Panc1 (cell line): ENCODE data around the gene UNC50. TPM values are rescaled to one million over a fixed set of nuclear protein-coding genes. Genes with fewer than 3 reads are reported as not detected.

ENCODE experiments used
- ATAC-seq: fragments of 200-7000 bp; cut with Tn5 transposase; 2 replicates; pipeline ENCODE4 v1.9.1; 2020; ENCODE audit warnings: mild to moderate bottlenecking, moderate library complexity
- BruUV-seq: library from RNA; stranded (reverse); fragments of 400-500 nt; replicated peaks from 2 replicates; lab custom pipeline; 2021; lab: Mats Ljungman, UMichigan
- CTCF ChIA-PET: fragments of 300-600 bp; sonication (Branson Sonifier 250); formaldehyde crosslinking; loops from one replicate; lab custom pipeline; 2022; ENCODE audit warnings: antibody characterized with exemption; lab: Charles Lee
- POLR2A ChIA-PET: fragments of 300-600 bp; sonication (Branson Sonifier 250); formaldehyde crosslinking; loops from one replicate; lab custom pipeline; 2022; ENCODE audit warnings: antibody characterized with exemption; lab: Charles Lee
- DNase-seq: peaks from one replicate; pipeline ENCODE4 v3.0.0-alpha.2; 2010; ENCODE audit warnings: low read depth, low spot score
- H3K27ac ChIP-seq: 2 replicates; pipeline ENCODE4 v1.5.1; 2011; ENCODE audit warnings: mild to moderate bottlenecking, low read length, inconsistent platforms
- H3K27me3 ChIP-seq: fragments of 200-500 bp; sonication (Bioruptor generic); 2 replicates; pipeline ENCODE4 v1.6.0; 2014; ENCODE audit warnings: low read length, inconsistent platforms; ENCODE audit not compliant: control insufficient read depth, insufficient read depth
- H3K36me3 ChIP-seq: fragments of 200-500 bp; sonication (Bioruptor generic); 2 replicates; pipeline ENCODE4 v1.5.1; 2014; ENCODE audit warnings: inconsistent platforms, mild to moderate bottlenecking, low read length, moderate library complexity; ENCODE audit not compliant: control insufficient read depth, insufficient read depth
- H3K4me1 ChIP-seq: 2 replicates; pipeline ENCODE4 v1.5.1; 2011; ENCODE audit warnings: inconsistent platforms, mild to moderate bottlenecking, low read length, moderate library complexity; ENCODE audit not compliant: control insufficient read depth, insufficient read depth
- H3K4me3 ChIP-seq, 2 experiments: 2 replicates each; pipeline ENCODE4 v1.5.1; 2011 to 2012; ENCODE audit warnings: low read depth in 2 of 2, low read length in 2 of 2, mild to moderate bottlenecking in 2 of 2, inconsistent platforms in 1 of 2, moderate library complexity in 1 of 2
- H3K9me3 ChIP-seq: fragments of 200-500 bp; sonication (Bioruptor generic); 2 replicates; pipeline ENCODE4 v1.5.1; 2014; ENCODE audit warnings: low read depth, mild to moderate bottlenecking, inconsistent platforms, low read length, moderate library complexity; ENCODE audit not compliant: control insufficient read depth, insufficient read depth
- POLR2AphosphoS5 ChIP-seq: IDR thresholded peaks from 2 replicates; pipeline ENCODE4 v1.6.1; 2012; ENCODE audit warnings: mild to moderate bottlenecking, low read depth, low read length, moderate library complexity
- SIN3A ChIP-seq: IDR thresholded peaks from 2 replicates; pipeline ENCODE4 v1.6.1; 2012; ENCODE audit warnings: low read depth, mild to moderate bottlenecking, low read length, moderate library complexity, borderline replicate concordance; ENCODE audit not compliant: insufficient read depth
- TCF7L2 ChIP-seq: IDR thresholded peaks from 2 replicates; pipeline ENCODE4 v1.6.1; 2011; ENCODE audit warnings: mild to moderate bottlenecking, low read depth, low read length, inconsistent platforms
- in situ Hi-C: cut with HindIII; loops from 2 replicates; pipeline ENCODE4 v1.10.0; 2016; ENCODE audit warnings: low sequenced_read_pairs, low pct_unique_long_range_greater_than_20kb
- intact Hi-C: fragments of 100-400 bp; cut with micrococcal nuclease; formaldehyde crosslinking; loops from one replicate; pipeline ENCODE4 v1.10.0; 2022; ENCODE audit not compliant: unreplicated experiment
- total RNA-seq: library from RNA; stranded (reverse); gene quantifications from one replicate; pipeline ENCODE4 v1.2.1, GENCODE V29; 2021; ENCODE audit not compliant: unreplicated experiment
- TF ChIP-seq, protein P1 (sequence below): fragments of 450-650 bp; IDR thresholded peaks from 2 replicates; pipeline ENCODE4 v1.5.1; 2017; ENCODE audit warnings: mild to moderate bottlenecking
- TF ChIP-seq, protein P2 (sequence below), 2 experiments: IDR thresholded peaks; 2 replicates each; pipeline ENCODE4 v1.6.1; 2011 to 2012; ENCODE audit warnings: low read depth in 2 of 2, control low read depth in 1 of 2, low read length in 1 of 2, mild to moderate bottlenecking in 1 of 2, moderate library complexity in 1 of 2; ENCODE audit not compliant: insufficient read depth in 1 of 2

The UNC50 gene
- total RNA-seq, 1 experiment from 2014 or later, result 43.6 TPM

DNA sequence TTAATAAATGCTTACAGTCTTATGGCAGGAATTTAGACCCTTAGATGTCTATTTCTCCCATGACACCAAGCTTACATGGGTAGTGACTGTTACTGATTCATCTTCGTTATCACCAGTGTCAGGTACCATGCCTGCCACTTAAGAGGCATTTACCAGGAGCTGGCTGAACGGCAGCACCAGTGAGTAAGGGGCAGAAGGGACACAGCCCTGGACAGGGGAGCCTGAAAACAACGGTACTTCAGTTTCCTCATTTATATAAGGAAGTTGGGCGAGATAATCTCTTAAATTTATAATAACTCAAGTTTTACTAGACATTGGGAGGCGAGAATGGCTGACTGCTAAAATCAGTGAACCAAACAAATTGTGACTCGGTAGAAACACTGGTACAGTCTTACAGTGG, 1.3 kb upstream of the UNC50 start:
- H3K27ac ChIP-seq, result peak overlapping the region; percentile 96
- no peak for TF ChIP-seq POLR2AphosphoS5
- TF ChIP-seq, protein P1, sequence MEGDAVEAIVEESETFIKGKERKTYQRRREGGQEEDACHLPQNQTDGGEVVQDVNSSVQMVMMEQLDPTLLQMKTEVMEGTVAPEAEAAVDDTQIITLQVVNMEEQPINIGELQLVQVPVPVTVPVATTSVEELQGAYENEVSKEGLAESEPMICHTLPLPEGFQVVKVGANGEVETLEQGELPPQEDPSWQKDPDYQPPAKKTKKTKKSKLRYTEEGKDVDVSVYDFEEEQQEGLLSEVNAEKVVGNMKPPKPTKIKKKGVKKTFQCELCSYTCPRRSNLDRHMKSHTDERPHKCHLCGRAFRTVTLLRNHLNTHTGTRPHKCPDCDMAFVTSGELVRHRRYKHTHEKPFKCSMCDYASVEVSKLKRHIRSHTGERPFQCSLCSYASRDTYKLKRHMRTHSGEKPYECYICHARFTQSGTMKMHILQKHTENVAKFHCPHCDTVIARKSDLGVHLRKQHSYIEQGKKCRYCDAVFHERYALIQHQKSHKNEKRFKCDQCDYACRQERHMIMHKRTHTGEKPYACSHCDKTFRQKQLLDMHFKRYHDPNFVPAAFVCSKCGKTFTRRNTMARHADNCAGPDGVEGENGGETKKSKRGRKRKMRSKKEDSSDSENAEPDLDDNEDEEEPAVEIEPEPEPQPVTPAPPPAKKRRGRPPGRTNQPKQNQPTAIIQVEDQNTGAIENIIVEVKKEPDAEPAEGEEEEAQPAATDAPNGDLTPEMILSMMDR, result no peak
- no peak for TF ChIP-seq SIN3A
- no peak for TF ChIP-seq TCF7L2
- TF ChIP-seq, protein P2, sequence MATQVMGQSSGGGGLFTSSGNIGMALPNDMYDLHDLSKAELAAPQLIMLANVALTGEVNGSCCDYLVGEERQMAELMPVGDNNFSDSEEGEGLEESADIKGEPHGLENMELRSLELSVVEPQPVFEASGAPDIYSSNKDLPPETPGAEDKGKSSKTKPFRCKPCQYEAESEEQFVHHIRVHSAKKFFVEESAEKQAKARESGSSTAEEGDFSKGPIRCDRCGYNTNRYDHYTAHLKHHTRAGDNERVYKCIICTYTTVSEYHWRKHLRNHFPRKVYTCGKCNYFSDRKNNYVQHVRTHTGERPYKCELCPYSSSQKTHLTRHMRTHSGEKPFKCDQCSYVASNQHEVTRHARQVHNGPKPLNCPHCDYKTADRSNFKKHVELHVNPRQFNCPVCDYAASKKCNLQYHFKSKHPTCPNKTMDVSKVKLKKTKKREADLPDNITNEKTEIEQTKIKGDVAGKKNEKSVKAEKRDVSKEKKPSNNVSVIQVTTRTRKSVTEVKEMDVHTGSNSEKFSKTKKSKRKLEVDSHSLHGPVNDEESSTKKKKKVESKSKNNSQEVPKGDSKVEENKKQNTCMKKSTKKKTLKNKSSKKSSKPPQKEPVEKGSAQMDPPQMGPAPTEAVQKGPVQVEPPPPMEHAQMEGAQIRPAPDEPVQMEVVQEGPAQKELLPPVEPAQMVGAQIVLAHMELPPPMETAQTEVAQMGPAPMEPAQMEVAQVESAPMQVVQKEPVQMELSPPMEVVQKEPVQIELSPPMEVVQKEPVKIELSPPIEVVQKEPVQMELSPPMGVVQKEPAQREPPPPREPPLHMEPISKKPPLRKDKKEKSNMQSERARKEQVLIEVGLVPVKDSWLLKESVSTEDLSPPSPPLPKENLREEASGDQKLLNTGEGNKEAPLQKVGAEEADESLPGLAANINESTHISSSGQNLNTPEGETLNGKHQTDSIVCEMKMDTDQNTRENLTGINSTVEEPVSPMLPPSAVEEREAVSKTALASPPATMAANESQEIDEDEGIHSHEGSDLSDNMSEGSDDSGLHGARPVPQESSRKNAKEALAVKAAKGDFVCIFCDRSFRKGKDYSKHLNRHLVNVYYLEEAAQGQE (IDR thresholded peaks at IDR 0.05; ENCODE audit: insufficient read depth in 1 of 2, low read depth in 2 of 2, low read length in 1 of 2), result no peak
- in situ Hi-C loops, result no loop called here
- ChIA-PET POLR2A (no interaction called here), CTCF (no interaction called here)
- peaks cover 22% of the 10 kb centered on the region for H3K4me1 ChIP-seq
- peaks cover 21% of the 10 kb centered on the region for H3K36me3 ChIP-seq
- ATAC-seq (no peak), DNase-seq (no peak)
- H3K4me3 ChIP-seq, result peak overlapping the region; percentile 98
- BruUV-seq, result no TSS peak
- no peaks in the 10 kb centered on the region for H3K27me3 ChIP-seq
- no peaks in the 10 kb centered on the region for H3K9me3 ChIP-seq
- intact Hi-C loops, result no loop called here

DNA sequence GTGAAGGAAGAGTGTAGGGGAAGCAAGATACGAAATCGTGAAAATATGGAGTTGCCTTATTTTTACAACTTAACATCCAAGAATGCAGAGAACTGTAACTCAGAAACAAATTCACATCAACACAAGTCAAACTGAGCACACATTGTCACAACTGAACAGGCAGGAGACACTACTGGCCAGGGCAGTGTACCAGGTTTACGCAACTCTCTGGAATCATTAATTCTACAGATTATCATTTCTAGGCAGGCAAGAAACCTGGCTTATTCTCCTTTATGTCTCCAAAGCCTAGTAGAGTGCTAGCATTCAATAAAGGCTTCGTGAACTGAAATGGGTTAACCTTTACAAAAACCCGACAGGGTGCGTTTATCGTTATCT, 661 bp upstream of the UNC50 start:
- CTCF ChIA-PET, result no interaction called here
- H3K36me3 ChIP-seq, result peaks cover 19% of the 10 kb centered on the region
- no peaks in the 10 kb centered on the region for H3K27me3 ChIP-seq
- no peak for TF ChIP-seq TCF7L2
- TF ChIP-seq, protein P2 (IDR thresholded peaks at IDR 0.05; ENCODE audit: insufficient read depth in 1 of 2, low read depth in 2 of 2, low read length in 1 of 2), result no peak
- POLR2A ChIA-PET, result no interaction called here
- intact Hi-C loops (no loop called here), in situ Hi-C loops (no loop called here)
- peak overlapping the region; percentile 98 for H3K4me3 ChIP-seq
- peaks cover 22% of the 10 kb centered on the region for H3K4me1 ChIP-seq
- DNase-seq (no peak), ATAC-seq (no peak)
- H3K27ac ChIP-seq, result peak overlapping the region; percentile 96
- TSS peak; percentile 79 for BruUV-seq
- no peaks in the 10 kb centered on the region for H3K9me3 ChIP-seq
